Left ventricle myocardium inferior (tissue), 1 donor: Measurements from ENCODE around the gene JAKMIP2. TPM values are rescaled to one million over a fixed set of nuclear protein-coding genes. Genes with fewer than 3 reads are reported as not detected.

Experiments used
- DNase-seq: peaks from one replicate; pipeline ENCODE4 v3.0.0-alpha.2; 2020
- H3K27ac ChIP-seq: fragments of 200-600 bp; replicated peaks from 2 replicates; pipeline ENCODE4 v1.8.0; 2021
- H3K27me3 ChIP-seq: fragments of 200-600 bp; 2 replicates; pipeline ENCODE4 v1.8.0; 2021; ENCODE audit warnings: low read depth
- H3K36me3 ChIP-seq: fragments of 200-600 bp; 2 replicates; pipeline ENCODE4 v1.8.0; 2021
- H3K4me1 ChIP-seq: fragments of 200-600 bp; 2 replicates; pipeline ENCODE4 v1.8.0; 2021
- H3K4me3 ChIP-seq: fragments of 200-600 bp; 2 replicates; pipeline ENCODE4 v1.8.0; 2021; ENCODE audit warnings: mild to moderate bottlenecking, moderate library complexity
- H3K9me3 ChIP-seq: fragments of 200-600 bp; replicated peaks from 2 replicates; pipeline ENCODE4 v1.8.0; 2021
- CTCF ChIP-seq: fragments of 200-600 bp; IDR thresholded peaks from 2 replicates; pipeline ENCODE4 v1.8.0; 2021; ENCODE audit warnings: antibody characterized with exemption, mild to moderate bottlenecking, borderline replicate concordance
- intact Hi-C: fragments of 100-400 bp; cut with micrococcal nuclease; formaldehyde crosslinking; loops from one replicate; pipeline ENCODE4 v1.11.0; 2022
- total RNA-seq: library from RNA; stranded (reverse); fragmentation: NEBNext Ultra II Directional; extraction: Animal tissue kit (Norgen Biotek cat#: 25700); gene quantifications from one replicate; pipeline ENCODE4 v1.2.1, GENCODE V29; 2021
- donor health status: DM: no; HTN: yes; CAD: no; lungs with severe emphysema.

The JAKMIP2 gene
- total RNA-seq, 1 donor from 2014 or later = 0.41 TPM

GRCh38 chr5:147564124-147564486 is 218.4 kb downstream of the JAKMIP2 start:
- Histone ChIP-seq H3K27ac (no peak overlapping the region), H3K27me3 (no peaks in the 10 kb centered on the region), H3K36me3 (no peaks in the 10 kb centered on the region), H3K4me1 (no peaks in the 10 kb centered on the region), H3K4me3 (no peak overlapping the region), H3K9me3 (no peaks in the 10 kb centered on the region)
- TF ChIP-seq CTCF = no peak
- no peak for DNase-seq
- intact Hi-C loops = no loop called here

GRCh38 chr5:147563466-147564123 is 218.9 kb downstream of the JAKMIP2 start:
- H3K4me1 ChIP-seq = peaks cover 3% of the 10 kb centered on the region
- intact Hi-C loops = no loop called here
- H3K27me3 ChIP-seq = no peaks in the 10 kb centered on the region
- H3K4me3 ChIP-seq = no peak overlapping the region
- H3K27ac ChIP-seq = no peak overlapping the region
- TF ChIP-seq CTCF = no peak
- DNase-seq = no peak
- no peaks in the 10 kb centered on the region for H3K9me3 ChIP-seq
- no peaks in the 10 kb centered on the region for H3K36me3 ChIP-seq

GRCh38 chr5:147561435-147561834 is 221.1 kb downstream of the JAKMIP2 start:
- DNase-seq = no peak
- H3K9me3 ChIP-seq = no peaks in the 10 kb centered on the region
- H3K4me1 ChIP-seq = peaks cover 3% of the 10 kb centered on the region
- intact Hi-C loops = no loop called here
- no peak overlapping the region for H3K4me3 ChIP-seq
- no peaks in the 10 kb centered on the region for H3K27me3 ChIP-seq
- H3K36me3 ChIP-seq = no peaks in the 10 kb centered on the region
- no peak for TF ChIP-seq CTCF
- H3K27ac ChIP-seq = no peak overlapping the region

- Histone ChIP-seq H3K27ac (no peak overlapping the region), H3K27me3 (no peaks in the 10 kb centered on the region), H3K4me1 (peaks cover 3% of the 10 kb centered on the region), H3K9me3 (no peaks in the 10 kb centered on the region), H3K36me3 (no peaks in the 10 kb centered on the region), H3K4me3 (no peak overlapping the region)
- intact Hi-C loops = no loop called here
- no peak for DNase-seq
- no peak for TF ChIP-seq CTCF
These were observed 221.7 kb downstream of the JAKMIP2 start for GRCh38 chr5:147560718-147561331.

GRCh38 chr5:147559749-147560148 is 222.8 kb downstream of the JAKMIP2 start:
- H3K36me3 ChIP-seq = no peaks in the 10 kb centered on the region
- no peak overlapping the region for H3K4me3 ChIP-seq
- no peak overlapping the region for H3K27ac ChIP-seq
- H3K9me3 ChIP-seq = no peaks in the 10 kb centered on the region
- DNase-seq = no peak
- H3K27me3 ChIP-seq = no peaks in the 10 kb centered on the region
- intact Hi-C loops = no loop called here
- TF ChIP-seq CTCF = no peak
- peaks cover 7% of the 10 kb centered on the region for H3K4me1 ChIP-seq
